Measurements from ENCODE around the gene MCF2L. TPM values are rescaled to one million over a fixed set of nuclear protein-coding genes. Genes with fewer than 3 reads are reported as not detected.

MCF2L gene
- total RNA-seq, 1 experiment from 2014 or later: 9.5 TPM

DNA sequence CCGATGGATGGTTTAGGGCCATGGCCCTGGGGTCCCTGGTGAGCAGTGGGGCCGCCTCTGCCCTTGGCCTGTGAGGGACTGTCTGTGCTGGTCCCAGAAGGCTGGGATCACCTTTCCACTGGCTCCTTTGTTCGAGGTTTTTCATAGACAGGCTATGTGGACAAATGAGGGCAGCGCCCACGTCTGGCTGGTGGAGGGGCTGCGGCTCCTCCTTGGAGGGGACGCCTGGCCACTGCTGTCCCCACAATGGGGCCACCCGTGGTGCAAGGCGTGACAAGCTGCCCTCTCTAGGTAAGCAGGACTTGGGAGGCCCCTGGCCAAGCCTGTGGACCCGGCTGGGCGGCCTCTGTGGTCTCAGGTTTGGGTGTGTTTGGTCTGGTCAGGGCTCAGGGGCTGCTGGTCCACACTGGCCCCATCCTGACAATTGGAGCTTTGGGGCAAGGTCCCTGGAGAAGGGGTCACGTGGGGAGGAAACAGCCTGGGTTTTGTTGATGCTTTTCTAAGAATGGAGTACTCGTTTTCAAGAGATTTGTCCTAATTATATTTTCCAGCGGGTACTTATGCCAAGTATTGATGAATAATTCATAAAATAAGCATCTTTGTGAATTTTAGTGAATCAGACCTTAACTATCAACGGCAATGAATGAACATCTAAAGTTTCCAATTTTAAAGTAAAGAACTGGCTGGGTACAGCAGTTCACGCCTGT, 33.3 kb downstream of the MCF2L start:
- Histone ChIP-seq H3K4me1 (ENCODE audit: insufficient read depth, low read length, poor library complexity, severe bottlenecking) (peaks cover 12% of the 10 kb centered on the region), H3K4me3 (ENCODE audit: low read depth, low read length, poor library complexity, severe bottlenecking) (peak overlapping the region; percentile 42), H3K36me3 (ENCODE audit: insufficient read depth, low read length, poor library complexity, severe bottlenecking) (no peaks in the 10 kb centered on the region), H3K27ac (ENCODE audit: low read depth, low read length, poor library complexity, severe bottlenecking) (no peak overlapping the region), H3K27me3 (replicated peaks; ENCODE audit: insufficient read depth, low read depth, low read length, poor library complexity) (peaks cover 6% of the 10 kb centered on the region), H3K9me3 (ENCODE audit: low read depth, low read length, poor library complexity, severe bottlenecking) (no peaks in the 10 kb centered on the region)
- peak; percentile 29 for DNase-seq (ENCODE audit: low spot score)
- TF ChIP-seq, protein P1, sequence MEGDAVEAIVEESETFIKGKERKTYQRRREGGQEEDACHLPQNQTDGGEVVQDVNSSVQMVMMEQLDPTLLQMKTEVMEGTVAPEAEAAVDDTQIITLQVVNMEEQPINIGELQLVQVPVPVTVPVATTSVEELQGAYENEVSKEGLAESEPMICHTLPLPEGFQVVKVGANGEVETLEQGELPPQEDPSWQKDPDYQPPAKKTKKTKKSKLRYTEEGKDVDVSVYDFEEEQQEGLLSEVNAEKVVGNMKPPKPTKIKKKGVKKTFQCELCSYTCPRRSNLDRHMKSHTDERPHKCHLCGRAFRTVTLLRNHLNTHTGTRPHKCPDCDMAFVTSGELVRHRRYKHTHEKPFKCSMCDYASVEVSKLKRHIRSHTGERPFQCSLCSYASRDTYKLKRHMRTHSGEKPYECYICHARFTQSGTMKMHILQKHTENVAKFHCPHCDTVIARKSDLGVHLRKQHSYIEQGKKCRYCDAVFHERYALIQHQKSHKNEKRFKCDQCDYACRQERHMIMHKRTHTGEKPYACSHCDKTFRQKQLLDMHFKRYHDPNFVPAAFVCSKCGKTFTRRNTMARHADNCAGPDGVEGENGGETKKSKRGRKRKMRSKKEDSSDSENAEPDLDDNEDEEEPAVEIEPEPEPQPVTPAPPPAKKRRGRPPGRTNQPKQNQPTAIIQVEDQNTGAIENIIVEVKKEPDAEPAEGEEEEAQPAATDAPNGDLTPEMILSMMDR (conservative IDR thresholded peaks at IDR 0.05; ENCODE audit: low read depth, low read length): peak; percentile 61
- no peak for TF ChIP-seq EZH2 (IDR thresholded peaks at IDR 0.05; ENCODE audit: borderline replicate concordance, low read depth, low read length, poor library complexity, severe bottlenecking)
- CTCF ChIA-PET: no interaction called here
- POLR2A ChIA-PET (ENCODE audit: low non-redundant PET): no interaction called here
- intact Hi-C loops (cut with micrococcal nuclease; ENCODE audit: unreplicated experiment): no loop called here
- BruUV-seq (replicated peaks): no TSS peak

DNA sequence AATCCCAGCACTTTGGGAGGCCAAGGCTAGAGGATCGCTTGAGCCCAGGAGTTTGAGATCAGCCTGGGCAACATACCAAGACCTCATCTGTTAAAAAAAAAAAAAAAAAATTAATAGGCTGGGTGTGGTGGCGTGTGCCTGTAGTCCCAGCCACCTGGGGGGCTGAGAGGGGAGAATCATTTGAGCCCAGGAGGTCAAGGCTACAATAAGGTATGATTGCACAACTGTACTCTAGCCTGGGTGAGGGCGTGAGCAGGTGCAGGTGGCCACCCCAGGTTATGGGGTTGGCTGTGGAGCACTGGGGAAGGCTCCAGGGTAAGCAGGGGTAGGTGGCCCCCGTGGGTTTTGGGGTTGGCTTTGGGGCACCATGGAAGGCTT, 33.9 kb downstream of the MCF2L start:
- Histone ChIP-seq H3K27ac (ENCODE audit: low read depth, low read length, poor library complexity, severe bottlenecking) (no peak overlapping the region), H3K4me1 (ENCODE audit: insufficient read depth, low read length, poor library complexity, severe bottlenecking) (peaks cover 12% of the 10 kb centered on the region), H3K27me3 (replicated peaks; ENCODE audit: insufficient read depth, low read depth, low read length, poor library complexity) (peaks cover 6% of the 10 kb centered on the region), H3K9me3 (ENCODE audit: low read depth, low read length, poor library complexity, severe bottlenecking) (no peaks in the 10 kb centered on the region), H3K4me3 (ENCODE audit: low read depth, low read length, poor library complexity, severe bottlenecking) (no peak overlapping the region), H3K36me3 (ENCODE audit: insufficient read depth, low read length, poor library complexity, severe bottlenecking) (no peaks in the 10 kb centered on the region)
- CTCF ChIA-PET: no interaction called here
- POLR2A ChIA-PET (ENCODE audit: low non-redundant PET): no interaction called here
- intact Hi-C loops (cut with micrococcal nuclease; ENCODE audit: unreplicated experiment): no loop called here
- no peak for DNase-seq (ENCODE audit: low spot score)
- no TSS peak for BruUV-seq (replicated peaks)
- TF ChIP-seq, protein P1 (conservative IDR thresholded peaks at IDR 0.05; ENCODE audit: low read depth, low read length): no peak
- TF ChIP-seq EZH2 (IDR thresholded peaks at IDR 0.05; ENCODE audit: borderline replicate concordance, low read depth, low read length, poor library complexity, severe bottlenecking): no peak

DNA sequence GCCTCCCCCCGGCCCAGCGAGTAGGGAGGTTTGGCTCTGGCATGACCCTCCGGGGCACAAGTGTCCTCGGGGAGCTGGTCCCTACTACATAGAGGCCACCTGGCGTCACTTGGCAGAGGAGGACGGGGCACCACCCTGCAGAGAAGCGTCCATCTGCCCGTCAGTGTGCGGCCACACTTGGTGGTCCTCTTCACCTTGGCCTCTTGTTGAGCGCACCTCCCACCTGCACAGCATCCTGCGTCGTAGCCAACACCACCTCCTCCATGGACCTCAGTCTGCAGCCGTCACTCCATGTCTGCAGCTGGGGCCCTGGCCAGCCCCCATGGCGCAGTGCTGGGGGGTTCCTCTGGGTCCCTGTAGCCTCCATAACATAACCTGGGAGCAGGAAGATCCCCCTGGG, 35.1 kb downstream of the MCF2L start:
- CTCF ChIA-PET: no interaction called here
- POLR2A ChIA-PET (ENCODE audit: low non-redundant PET): no interaction called here
- no TSS peak for BruUV-seq (replicated peaks)
- intact Hi-C loops (cut with micrococcal nuclease; ENCODE audit: unreplicated experiment): no loop called here
- no peaks in the 10 kb centered on the region for H3K9me3 ChIP-seq (ENCODE audit: low read depth, low read length, poor library complexity, severe bottlenecking)
- no peak for TF ChIP-seq EZH2 (IDR thresholded peaks at IDR 0.05; ENCODE audit: borderline replicate concordance, low read depth, low read length, poor library complexity, severe bottlenecking)
- TF ChIP-seq, protein P1 (conservative IDR thresholded peaks at IDR 0.05; ENCODE audit: low read depth, low read length): no peak
- peaks cover 12% of the 10 kb centered on the region for H3K4me1 ChIP-seq (ENCODE audit: insufficient read depth, low read length, poor library complexity, severe bottlenecking)
- H3K36me3 ChIP-seq (ENCODE audit: insufficient read depth, low read length, poor library complexity, severe bottlenecking): no peaks in the 10 kb centered on the region
- H3K27me3 ChIP-seq (replicated peaks; ENCODE audit: insufficient read depth, low read depth, low read length, poor library complexity): peaks cover 6% of the 10 kb centered on the region
- H3K27ac ChIP-seq (ENCODE audit: low read depth, low read length, poor library complexity, severe bottlenecking): no peak overlapping the region
- no peak for DNase-seq (ENCODE audit: low spot score)
- H3K4me3 ChIP-seq (ENCODE audit: low read depth, low read length, poor library complexity, severe bottlenecking): no peak overlapping the region
